ENCODE results near the gene GNPDA1. TPM values are rescaled to one million over a fixed set of nuclear protein-coding genes. Genes with fewer than 3 reads are reported as not detected.
A peak's percentile ranks its signal among the peaks of the same experiment; 100 is the strongest.

Gene GNPDA1
- total RNA-seq, 1 experiment from 2014 or later = 54.0 TPM

DNA sequence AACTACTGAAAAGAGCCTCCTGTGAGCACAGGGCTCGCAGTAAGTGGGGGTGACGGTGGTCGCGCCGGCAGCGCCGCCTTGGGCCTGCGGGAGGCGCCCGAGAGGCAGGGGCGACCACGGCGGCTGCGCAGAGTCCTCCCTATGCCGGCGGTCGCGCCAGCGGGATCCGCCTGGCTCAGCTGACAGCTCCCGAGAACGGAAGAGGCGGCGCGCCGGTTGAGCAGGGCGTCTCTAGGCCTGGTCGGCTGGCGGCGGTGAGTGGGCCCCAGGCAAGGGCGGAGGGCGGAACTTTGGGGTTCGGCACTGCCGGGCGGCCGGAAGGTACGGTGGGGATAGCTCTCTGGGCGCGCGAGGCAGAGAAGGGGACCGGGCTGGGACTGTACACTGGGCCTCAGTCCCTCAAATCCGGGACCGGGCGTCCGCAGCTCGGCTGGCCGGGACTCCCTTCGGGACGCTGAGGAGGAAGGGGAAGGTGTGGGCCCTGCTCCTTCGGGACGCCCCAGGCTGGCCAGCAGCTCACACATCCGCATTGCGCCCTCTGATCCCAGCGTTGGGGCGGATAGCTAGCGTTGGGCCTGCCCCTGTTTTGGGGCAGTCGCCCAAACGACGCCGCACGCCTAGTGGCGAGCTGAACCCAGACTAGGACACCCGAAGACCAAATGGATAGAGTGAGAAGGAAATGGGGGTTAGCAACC lies 43.8 kb downstream of the GNPDA1 start, which contains the start of gene RNF14:
TSS of gene RNF14 (plus strand) at position 192 of the 695 bp plus-strand sequence. CDS start 4,484 bp downstream, outside the sequence.
- Mint-ChIP-seq H3K27ac (ENCODE audit: unreplicated experiment) (peak within 1 kb of the TSS; percentile 93), H3K4me3 (ENCODE audit: low read depth, unreplicated experiment) (peak within 1 kb of the TSS; percentile 99), H3K36me3 (ENCODE audit: insufficient read depth, unreplicated experiment) (peaks cover 31% of the 10 kb centered on the region), H3K27me3 (ENCODE audit: unreplicated experiment) (no peaks in the 10 kb centered on the region), H3K9me3 (ENCODE audit: low read depth, unreplicated experiment) (no peaks in the 10 kb centered on the region), H3K4me1 (ENCODE audit: low read depth, unreplicated experiment) (peaks cover 35% of the 10 kb centered on the region)
- peak; percentile 97 for DNase-seq
- BruUV-seq (replicated peaks) = TSS peak; percentile 69
- CTCF ChIA-PET = interaction anchor here (0.6 to 2.2 kb wide), 14 partner anchors 9 to 1359 kb away, joined by 3 to 20 read pairs (median 4); partner anchors contain the start of genes DELE1 and PCDH1
- TF ChIP-seq, protein P1, sequence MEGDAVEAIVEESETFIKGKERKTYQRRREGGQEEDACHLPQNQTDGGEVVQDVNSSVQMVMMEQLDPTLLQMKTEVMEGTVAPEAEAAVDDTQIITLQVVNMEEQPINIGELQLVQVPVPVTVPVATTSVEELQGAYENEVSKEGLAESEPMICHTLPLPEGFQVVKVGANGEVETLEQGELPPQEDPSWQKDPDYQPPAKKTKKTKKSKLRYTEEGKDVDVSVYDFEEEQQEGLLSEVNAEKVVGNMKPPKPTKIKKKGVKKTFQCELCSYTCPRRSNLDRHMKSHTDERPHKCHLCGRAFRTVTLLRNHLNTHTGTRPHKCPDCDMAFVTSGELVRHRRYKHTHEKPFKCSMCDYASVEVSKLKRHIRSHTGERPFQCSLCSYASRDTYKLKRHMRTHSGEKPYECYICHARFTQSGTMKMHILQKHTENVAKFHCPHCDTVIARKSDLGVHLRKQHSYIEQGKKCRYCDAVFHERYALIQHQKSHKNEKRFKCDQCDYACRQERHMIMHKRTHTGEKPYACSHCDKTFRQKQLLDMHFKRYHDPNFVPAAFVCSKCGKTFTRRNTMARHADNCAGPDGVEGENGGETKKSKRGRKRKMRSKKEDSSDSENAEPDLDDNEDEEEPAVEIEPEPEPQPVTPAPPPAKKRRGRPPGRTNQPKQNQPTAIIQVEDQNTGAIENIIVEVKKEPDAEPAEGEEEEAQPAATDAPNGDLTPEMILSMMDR (IDR thresholded peaks at IDR 0.05; ENCODE audit: unreplicated experiment) = peak; percentile 98
- intact Hi-C loops (cut with micrococcal nuclease; ENCODE audit: unreplicated experiment) = no loop called here

- DNase-seq = no peak
- CTCF ChIA-PET = no interaction called here
- TF ChIP-seq, protein P1 (IDR thresholded peaks at IDR 0.05; ENCODE audit: unreplicated experiment) = no peak
- Mint-ChIP-seq H3K27me3 (ENCODE audit: unreplicated experiment) (no peaks in the 10 kb centered on the region), H3K4me1 (ENCODE audit: low read depth, unreplicated experiment) (peaks cover 28% of the 10 kb centered on the region), H3K4me3 (ENCODE audit: low read depth, unreplicated experiment) (no peak overlapping the region), H3K27ac (ENCODE audit: unreplicated experiment) (no peak overlapping the region), H3K9me3 (ENCODE audit: low read depth, unreplicated experiment) (no peaks in the 10 kb centered on the region), H3K36me3 (ENCODE audit: insufficient read depth, unreplicated experiment) (peaks cover 22% of the 10 kb centered on the region)
- intact Hi-C loops (cut with micrococcal nuclease; ENCODE audit: unreplicated experiment) = no loop called here
- BruUV-seq (replicated peaks) = no TSS peak
Observed at GRCh38 chr5:141966963-141967333, 45.9 kb downstream of the GNPDA1 start.

DNA sequence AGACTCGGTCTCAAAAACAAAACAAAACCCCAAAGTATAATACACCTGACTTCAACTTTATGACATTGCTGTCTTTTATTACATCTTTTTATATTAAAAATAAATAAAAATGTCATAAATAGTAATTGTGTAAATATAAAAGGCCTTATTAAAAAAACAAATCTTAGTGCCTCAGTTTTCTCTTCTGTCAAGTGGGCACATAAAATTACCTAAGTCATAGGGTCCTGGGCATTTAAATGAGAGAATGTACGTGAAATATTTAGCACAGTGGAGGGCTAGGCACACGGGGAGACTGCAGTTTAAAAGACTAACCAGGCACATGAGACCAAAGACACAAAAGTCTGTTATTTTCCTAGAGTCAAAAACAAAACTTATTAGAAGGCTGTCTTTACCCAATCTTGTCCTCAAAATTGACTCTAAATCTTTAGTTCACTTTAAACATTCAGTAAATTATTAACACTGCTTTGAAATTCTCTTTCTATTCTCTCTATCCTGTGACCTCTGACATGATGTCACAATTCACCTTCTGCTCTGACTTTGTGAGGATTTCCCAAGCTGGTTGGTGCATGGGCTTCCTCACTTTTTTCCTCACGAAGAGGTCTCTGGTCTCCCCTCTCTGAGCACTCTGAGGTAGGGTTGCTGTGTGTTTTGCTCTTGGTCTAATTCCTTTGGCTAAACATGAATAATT lies 46.4 kb downstream of the GNPDA1 start:
- CTCF ChIA-PET = no interaction called here
- H3K27me3 Mint-ChIP-seq (ENCODE audit: unreplicated experiment) = no peaks in the 10 kb centered on the region
- H3K27ac Mint-ChIP-seq (ENCODE audit: unreplicated experiment) = no peak overlapping the region
- TF ChIP-seq, protein P1 (IDR thresholded peaks at IDR 0.05; ENCODE audit: unreplicated experiment) = no peak
- H3K9me3 Mint-ChIP-seq (ENCODE audit: low read depth, unreplicated experiment) = no peaks in the 10 kb centered on the region
- BruUV-seq (replicated peaks) = no TSS peak
- peaks cover 23% of the 10 kb centered on the region for H3K4me1 Mint-ChIP-seq (ENCODE audit: low read depth, unreplicated experiment)
- intact Hi-C loops (cut with micrococcal nuclease; ENCODE audit: unreplicated experiment) = no loop called here
- DNase-seq = no peak
- peaks cover 21% of the 10 kb centered on the region for H3K36me3 Mint-ChIP-seq (ENCODE audit: insufficient read depth, unreplicated experiment)
- no peak overlapping the region for H3K4me3 Mint-ChIP-seq (ENCODE audit: low read depth, unreplicated experiment)

DNA sequence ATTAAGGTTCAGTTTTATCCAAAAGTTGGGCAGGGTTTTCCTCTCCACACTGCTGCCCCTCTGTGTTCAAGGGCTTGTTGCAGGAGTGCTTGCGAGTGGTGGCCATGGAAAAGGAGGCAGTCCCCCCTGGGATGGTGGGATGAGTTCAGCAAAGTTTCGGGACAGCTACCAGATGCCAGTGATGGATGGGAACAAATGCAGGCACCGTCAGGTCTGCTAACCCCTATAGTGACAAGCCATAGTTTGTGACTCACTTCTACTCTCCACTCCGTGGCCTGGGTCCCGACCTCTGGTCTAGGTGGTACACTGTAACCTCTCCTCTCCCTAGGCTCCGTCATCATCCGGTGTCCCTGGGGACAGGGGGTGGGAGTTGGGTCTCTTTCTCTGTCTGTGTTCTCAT lies 47.8 kb downstream of the GNPDA1 start:
- intact Hi-C loops (cut with micrococcal nuclease; ENCODE audit: unreplicated experiment) = no loop called here
- CTCF ChIA-PET = no interaction called here
- TF ChIP-seq, protein P1 (IDR thresholded peaks at IDR 0.05; ENCODE audit: unreplicated experiment) = no peak
- peaks cover 15% of the 10 kb centered on the region for H3K4me1 Mint-ChIP-seq (ENCODE audit: low read depth, unreplicated experiment)
- H3K27me3 Mint-ChIP-seq (ENCODE audit: unreplicated experiment) = no peaks in the 10 kb centered on the region
- H3K9me3 Mint-ChIP-seq (ENCODE audit: low read depth, unreplicated experiment) = no peaks in the 10 kb centered on the region
- BruUV-seq (replicated peaks) = no TSS peak
- no peak overlapping the region for H3K4me3 Mint-ChIP-seq (ENCODE audit: low read depth, unreplicated experiment)
- no peak overlapping the region for H3K27ac Mint-ChIP-seq (ENCODE audit: unreplicated experiment)
- DNase-seq = no peak
- peaks cover 20% of the 10 kb centered on the region for H3K36me3 Mint-ChIP-seq (ENCODE audit: insufficient read depth, unreplicated experiment)
